ENCODE data around the gene CD9. TPM values are rescaled to one million over a fixed set of nuclear protein-coding genes. Genes with fewer than 3 reads are reported as not detected.
A peak's percentile ranks its signal among the peaks of the same experiment; 100 is the strongest.

The CD9 gene
- total and polyA plus RNA-seq, 2 experiments from 2014 or later: 14.7 to 15.8 TPM

DNA sequence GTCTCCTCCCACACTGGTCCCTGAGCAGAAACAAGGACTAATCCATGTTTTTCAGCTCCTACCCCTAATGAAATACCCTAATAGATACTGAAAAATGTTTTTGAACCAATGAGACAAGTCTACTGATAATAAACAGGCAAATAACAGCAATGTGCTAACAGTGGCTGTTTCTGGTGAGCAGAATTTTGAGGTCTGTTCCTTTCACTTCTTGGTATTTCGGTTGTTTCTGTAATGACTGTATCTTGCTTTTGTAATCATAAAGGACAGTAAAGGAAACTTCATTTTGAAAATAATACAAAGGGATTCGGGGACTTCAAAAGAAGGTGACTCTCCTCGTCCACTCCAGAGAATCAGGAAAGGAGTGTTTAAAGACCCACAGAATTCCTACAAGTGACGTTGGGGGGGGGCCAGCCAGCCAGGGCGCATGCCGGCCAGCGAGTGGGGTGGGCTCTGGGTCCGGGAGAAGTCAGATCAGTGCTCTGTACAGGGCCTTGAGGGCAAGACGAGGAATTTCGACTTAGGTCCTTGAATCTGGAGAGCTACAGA is 1.1 kb upstream of the CD9 start:
- DNase-seq (ENCODE audit: low read depth in 1 of 2, low spot score in 1 of 2): no peak
- Histone ChIP-seq H3K27me3 (peaks cover 52% of the 10 kb centered on the region), H3K4me3 (no peak overlapping the region), H3K4me1 (ENCODE audit: low read depth) (no peaks in the 10 kb centered on the region), H3K9me3 (ENCODE audit: low read depth) (no peaks in the 10 kb centered on the region), H3K36me3 (no peaks in the 10 kb centered on the region), H3K27ac (no peak overlapping the region)
- TF ChIP-seq, protein P1, sequence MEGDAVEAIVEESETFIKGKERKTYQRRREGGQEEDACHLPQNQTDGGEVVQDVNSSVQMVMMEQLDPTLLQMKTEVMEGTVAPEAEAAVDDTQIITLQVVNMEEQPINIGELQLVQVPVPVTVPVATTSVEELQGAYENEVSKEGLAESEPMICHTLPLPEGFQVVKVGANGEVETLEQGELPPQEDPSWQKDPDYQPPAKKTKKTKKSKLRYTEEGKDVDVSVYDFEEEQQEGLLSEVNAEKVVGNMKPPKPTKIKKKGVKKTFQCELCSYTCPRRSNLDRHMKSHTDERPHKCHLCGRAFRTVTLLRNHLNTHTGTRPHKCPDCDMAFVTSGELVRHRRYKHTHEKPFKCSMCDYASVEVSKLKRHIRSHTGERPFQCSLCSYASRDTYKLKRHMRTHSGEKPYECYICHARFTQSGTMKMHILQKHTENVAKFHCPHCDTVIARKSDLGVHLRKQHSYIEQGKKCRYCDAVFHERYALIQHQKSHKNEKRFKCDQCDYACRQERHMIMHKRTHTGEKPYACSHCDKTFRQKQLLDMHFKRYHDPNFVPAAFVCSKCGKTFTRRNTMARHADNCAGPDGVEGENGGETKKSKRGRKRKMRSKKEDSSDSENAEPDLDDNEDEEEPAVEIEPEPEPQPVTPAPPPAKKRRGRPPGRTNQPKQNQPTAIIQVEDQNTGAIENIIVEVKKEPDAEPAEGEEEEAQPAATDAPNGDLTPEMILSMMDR (IDR thresholded peaks at IDR 0.05; ENCODE audit: low read depth, low read length): no peak

- Histone ChIP-seq H3K4me3 (peak overlapping the region; percentile 45), H3K9me3 (ENCODE audit: low read depth) (no peaks in the 10 kb centered on the region), H3K36me3 (no peaks in the 10 kb centered on the region), H3K27ac (no peak overlapping the region), H3K4me1 (ENCODE audit: low read depth) (peaks cover 3% of the 10 kb centered on the region), H3K27me3 (peaks cover 52% of the 10 kb centered on the region)
- TF ChIP-seq, protein P1 (IDR thresholded peaks at IDR 0.05; ENCODE audit: low read depth, low read length): no peak
- DNase-seq (ENCODE audit: low read depth in 1 of 2, low spot score in 1 of 2): peak; percentile 49 to 54
Measured at GRCh38 chr12:6199531-6200255, 507 bp upstream of the CD9 start.

DNA sequence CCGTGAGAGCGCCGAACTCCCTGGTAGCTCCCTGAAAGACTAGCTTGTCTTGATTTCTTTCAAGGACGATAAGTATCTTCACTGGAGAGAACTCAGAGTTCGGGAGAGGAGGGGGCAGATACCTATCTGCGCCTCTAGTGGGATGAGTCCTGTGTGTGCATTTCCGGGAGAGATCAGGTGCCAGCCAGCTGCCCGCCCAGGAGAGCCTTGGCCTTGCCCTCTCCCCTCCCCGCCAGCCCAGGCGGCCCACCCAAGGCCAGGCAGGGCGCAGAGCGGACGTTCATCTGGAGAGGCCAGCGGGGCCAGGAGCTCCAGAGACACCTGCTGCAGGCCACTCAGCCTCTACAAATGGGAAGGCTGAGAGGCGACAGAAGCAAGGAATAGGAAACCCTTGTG is 1.0 kb downstream of the CD9 start:
- H3K9me3 ChIP-seq (ENCODE audit: low read depth): no peaks in the 10 kb centered on the region
- H3K27ac ChIP-seq: no peak overlapping the region
- no peaks in the 10 kb centered on the region for H3K36me3 ChIP-seq
- peaks cover 11% of the 10 kb centered on the region for H3K4me1 ChIP-seq (ENCODE audit: low read depth)
- H3K27me3 ChIP-seq: peaks cover 52% of the 10 kb centered on the region
- TF ChIP-seq, protein P1 (IDR thresholded peaks at IDR 0.05; ENCODE audit: low read depth, low read length): no peak
- peak in 1 of 2 donors; percentile 27 for DNase-seq (ENCODE audit: low read depth in 1 of 2, low spot score in 1 of 2)
- H3K4me3 ChIP-seq: peak overlapping the region; percentile 45

DNA sequence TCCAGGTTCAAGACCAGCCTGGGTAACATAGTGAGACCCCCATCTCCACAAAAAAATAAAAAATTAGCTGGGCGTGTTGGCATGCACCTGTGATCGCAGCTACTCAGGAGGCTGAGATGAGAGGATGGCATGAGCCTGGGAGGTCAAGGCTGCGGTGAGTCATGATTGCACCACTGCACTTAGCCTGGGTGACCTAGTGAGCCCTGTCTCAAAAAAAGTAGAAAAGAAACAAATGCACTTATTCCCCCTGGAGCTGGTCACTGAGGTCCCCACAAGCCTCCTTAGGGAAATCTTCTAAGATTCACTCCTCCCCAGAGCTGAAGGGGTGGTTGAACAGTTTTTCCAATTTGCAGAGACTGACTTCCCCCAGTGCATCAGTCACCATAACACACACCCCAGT is 1.6 kb downstream of the CD9 start:
- Histone ChIP-seq H3K36me3 (no peaks in the 10 kb centered on the region), H3K9me3 (ENCODE audit: low read depth) (no peaks in the 10 kb centered on the region), H3K4me1 (ENCODE audit: low read depth) (peaks cover 11% of the 10 kb centered on the region), H3K27me3 (peaks cover 52% of the 10 kb centered on the region), H3K4me3 (no peak overlapping the region), H3K27ac (no peak overlapping the region)
- TF ChIP-seq, protein P1 (IDR thresholded peaks at IDR 0.05; ENCODE audit: low read depth, low read length): no peak
- DNase-seq (ENCODE audit: low read depth in 1 of 2, low spot score in 1 of 2): no peak

DNA sequence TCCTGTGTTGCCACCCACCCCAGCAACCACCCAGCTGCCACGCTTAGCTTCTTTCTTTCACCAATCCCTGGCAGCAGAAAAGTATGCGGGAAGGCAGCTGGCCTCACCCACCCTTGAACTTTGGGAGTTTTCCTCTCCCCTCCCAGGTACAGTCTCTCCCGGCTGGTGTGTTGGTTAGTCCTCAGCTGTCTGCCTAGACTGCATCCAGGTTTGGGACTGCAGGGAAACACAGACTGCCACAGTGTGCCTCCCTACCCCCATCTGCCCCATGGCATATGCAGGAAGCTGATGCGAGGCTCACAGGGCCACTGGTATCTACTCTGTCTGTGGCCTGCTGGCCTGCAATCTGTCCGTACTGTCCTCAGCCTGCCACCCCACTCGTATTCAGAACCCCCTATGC is 2.1 kb downstream of the CD9 start:
- no peak overlapping the region for H3K4me3 ChIP-seq
- H3K9me3 ChIP-seq (ENCODE audit: low read depth): no peaks in the 10 kb centered on the region
- peaks cover 52% of the 10 kb centered on the region for H3K27me3 ChIP-seq
- no peak for DNase-seq (ENCODE audit: low read depth in 1 of 2, low spot score in 1 of 2)
- TF ChIP-seq, protein P1 (IDR thresholded peaks at IDR 0.05; ENCODE audit: low read depth, low read length): no peak
- peaks cover 11% of the 10 kb centered on the region for H3K4me1 ChIP-seq (ENCODE audit: low read depth)
- no peaks in the 10 kb centered on the region for H3K36me3 ChIP-seq
- H3K27ac ChIP-seq: no peak overlapping the region

Data from cardiac muscle cell (in vitro differentiated cells and primary cell).